ENCODE data around the gene GGTA1. TPM values are rescaled to one million over a fixed set of nuclear protein-coding genes. Genes with fewer than 3 reads are reported as not detected.

GGTA1 gene
- total RNA-seq, 1 donor from 2014 or later = 0.64 TPM

GRCh38 chr9:121499177-121499426 lies 542 bp downstream of the GGTA1 start:
- H3K27ac Mint-ChIP-seq (ENCODE audit: unreplicated experiment) = no peak overlapping the region
- H3K27me3 Mint-ChIP-seq (ENCODE audit: unreplicated experiment) = peaks cover 26% of the 10 kb centered on the region
- peaks cover 39% of the 10 kb centered on the region for H3K4me1 Mint-ChIP-seq (ENCODE audit: unreplicated experiment)
- no peaks in the 10 kb centered on the region for H3K36me3 Mint-ChIP-seq (ENCODE audit: unreplicated experiment)
- no peak for TF ChIP-seq CTCF (IDR thresholded peaks at IDR 0.05)
- peaks cover 8% of the 10 kb centered on the region for H3K9me3 Mint-ChIP-seq (ENCODE audit: unreplicated experiment)
- DNase-seq (ENCODE audit: extremely low spot score, unreplicated experiment) = no peak
- H3K4me3 Mint-ChIP-seq (ENCODE audit: unreplicated experiment) = peak overlapping the region; percentile 77

- Mint-ChIP-seq H3K27me3 (ENCODE audit: unreplicated experiment) (peaks cover 30% of the 10 kb centered on the region), H3K4me1 (ENCODE audit: unreplicated experiment) (peaks cover 35% of the 10 kb centered on the region), H3K4me3 (ENCODE audit: unreplicated experiment) (peak overlapping the region; percentile 77), H3K9me3 (ENCODE audit: unreplicated experiment) (peaks cover 8% of the 10 kb centered on the region), H3K27ac (ENCODE audit: unreplicated experiment) (peak overlapping the region; percentile 8), H3K36me3 (ENCODE audit: unreplicated experiment) (no peaks in the 10 kb centered on the region)
- DNase-seq (ENCODE audit: extremely low spot score, unreplicated experiment) = no peak
- TF ChIP-seq CTCF (IDR thresholded peaks at IDR 0.05) = no peak
Observed at GRCh38 chr9:121498487-121499176, 1.0 kb downstream of the GGTA1 start.

GRCh38 chr9:121498150-121498486 lies 1.5 kb downstream of the GGTA1 start:
- TF ChIP-seq CTCF (IDR thresholded peaks at IDR 0.05) = peak; percentile 66
- peaks cover 29% of the 10 kb centered on the region for H3K4me1 Mint-ChIP-seq (ENCODE audit: unreplicated experiment)
- peak overlapping the region; percentile 77 for H3K4me3 Mint-ChIP-seq (ENCODE audit: unreplicated experiment)
- H3K9me3 Mint-ChIP-seq (ENCODE audit: unreplicated experiment) = peaks cover 8% of the 10 kb centered on the region
- DNase-seq (ENCODE audit: extremely low spot score, unreplicated experiment) = no peak
- no peak overlapping the region for H3K27ac Mint-ChIP-seq (ENCODE audit: unreplicated experiment)
- H3K27me3 Mint-ChIP-seq (ENCODE audit: unreplicated experiment) = peaks cover 30% of the 10 kb centered on the region
- no peaks in the 10 kb centered on the region for H3K36me3 Mint-ChIP-seq (ENCODE audit: unreplicated experiment)

GRCh38 chr9:121495976-121496375 lies 3.7 kb downstream of the GGTA1 start:
- H3K9me3 Mint-ChIP-seq (ENCODE audit: unreplicated experiment) = peaks cover 8% of the 10 kb centered on the region
- DNase-seq (ENCODE audit: extremely low spot score, unreplicated experiment) = no peak
- no peak for TF ChIP-seq CTCF (IDR thresholded peaks at IDR 0.05)
- no peak overlapping the region for H3K4me3 Mint-ChIP-seq (ENCODE audit: unreplicated experiment)
- peaks cover 23% of the 10 kb centered on the region for H3K4me1 Mint-ChIP-seq (ENCODE audit: unreplicated experiment)
- no peaks in the 10 kb centered on the region for H3K36me3 Mint-ChIP-seq (ENCODE audit: unreplicated experiment)
- no peak overlapping the region for H3K27ac Mint-ChIP-seq (ENCODE audit: unreplicated experiment)
- peaks cover 30% of the 10 kb centered on the region for H3K27me3 Mint-ChIP-seq (ENCODE audit: unreplicated experiment)

- no peak for DNase-seq (ENCODE audit: extremely low spot score, unreplicated experiment)
- Mint-ChIP-seq H3K9me3 (ENCODE audit: unreplicated experiment) (peaks cover 8% of the 10 kb centered on the region), H3K27me3 (ENCODE audit: unreplicated experiment) (peaks cover 30% of the 10 kb centered on the region), H3K4me3 (ENCODE audit: unreplicated experiment) (no peak overlapping the region), H3K4me1 (ENCODE audit: unreplicated experiment) (peaks cover 16% of the 10 kb centered on the region), H3K27ac (ENCODE audit: unreplicated experiment) (no peak overlapping the region), H3K36me3 (ENCODE audit: unreplicated experiment) (peaks cover 2% of the 10 kb centered on the region)
- TF ChIP-seq CTCF (IDR thresholded peaks at IDR 0.05) = no peak
Observed at GRCh38 chr9:121494192-121494591, 5.5 kb downstream of the GGTA1 start.
